ENCODE results near the gene TARBP2. TPM values are rescaled to one million over a fixed set of nuclear protein-coding genes. Genes with fewer than 3 reads are reported as not detected.

The TARBP2 gene
- total and polyA plus RNA-seq, 7 donors: 7.6 to 23.3 (median 10.8) TPM

DNA sequence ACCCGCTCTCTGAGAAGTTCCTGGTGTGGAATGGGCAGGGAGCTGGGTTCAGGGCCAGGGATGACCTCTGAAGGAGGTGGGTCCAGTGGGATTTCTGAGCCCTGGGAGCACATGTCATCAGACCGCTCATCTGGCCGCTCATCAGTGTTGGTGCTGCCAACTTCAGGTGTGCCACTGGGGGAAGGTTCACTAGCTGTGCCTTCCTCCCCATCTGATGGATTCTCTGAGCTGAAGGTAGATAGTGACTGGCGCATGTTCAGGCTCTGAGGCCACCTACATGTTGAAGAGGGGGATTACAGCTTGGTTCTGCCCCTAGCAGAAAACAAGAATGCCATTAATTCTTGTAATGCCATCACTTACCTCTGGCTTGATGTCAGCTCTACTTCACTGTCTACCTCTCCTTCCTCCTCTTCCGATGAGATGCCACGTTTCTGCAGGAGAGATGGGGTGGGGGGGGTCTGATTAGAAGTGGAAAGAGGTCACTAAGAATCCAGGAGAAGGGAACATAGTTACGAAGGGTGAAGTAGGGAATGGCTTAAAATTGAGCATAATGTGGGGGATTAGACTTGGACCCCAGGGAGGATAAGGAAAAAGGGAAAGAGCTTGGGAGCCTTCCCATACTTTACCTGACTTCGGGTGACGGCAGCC is 19.0 kb upstream of the TARBP2 start:
- H3K27ac ChIP-seq: no peak overlapping the region
- H3K27me3 ChIP-seq (ENCODE audit: insufficient read depth in 3 of 3, low read length in 2 of 3): no peaks in the 10 kb centered on the region
- no peak overlapping the region for H3K4me3 ChIP-seq
- H3K9me3 ChIP-seq: no peaks in the 10 kb centered on the region
- H3K36me3 ChIP-seq (ENCODE audit: insufficient read depth in 1 of 2, low read depth in 1 of 2): peaks cover under 1 to 91% of the 10 kb centered on the region in 2 donors
- 54 to 74% (median 58%) methylated on average over 8 to 9 of the region's 9 CpGs for WGBS, 3 donors
- TF ChIP-seq, protein P1, sequence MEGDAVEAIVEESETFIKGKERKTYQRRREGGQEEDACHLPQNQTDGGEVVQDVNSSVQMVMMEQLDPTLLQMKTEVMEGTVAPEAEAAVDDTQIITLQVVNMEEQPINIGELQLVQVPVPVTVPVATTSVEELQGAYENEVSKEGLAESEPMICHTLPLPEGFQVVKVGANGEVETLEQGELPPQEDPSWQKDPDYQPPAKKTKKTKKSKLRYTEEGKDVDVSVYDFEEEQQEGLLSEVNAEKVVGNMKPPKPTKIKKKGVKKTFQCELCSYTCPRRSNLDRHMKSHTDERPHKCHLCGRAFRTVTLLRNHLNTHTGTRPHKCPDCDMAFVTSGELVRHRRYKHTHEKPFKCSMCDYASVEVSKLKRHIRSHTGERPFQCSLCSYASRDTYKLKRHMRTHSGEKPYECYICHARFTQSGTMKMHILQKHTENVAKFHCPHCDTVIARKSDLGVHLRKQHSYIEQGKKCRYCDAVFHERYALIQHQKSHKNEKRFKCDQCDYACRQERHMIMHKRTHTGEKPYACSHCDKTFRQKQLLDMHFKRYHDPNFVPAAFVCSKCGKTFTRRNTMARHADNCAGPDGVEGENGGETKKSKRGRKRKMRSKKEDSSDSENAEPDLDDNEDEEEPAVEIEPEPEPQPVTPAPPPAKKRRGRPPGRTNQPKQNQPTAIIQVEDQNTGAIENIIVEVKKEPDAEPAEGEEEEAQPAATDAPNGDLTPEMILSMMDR (IDR thresholded peaks at IDR 0.05): peak; percentile 10
- DNase-seq: no peak
- intact Hi-C loops (cut with DNase I): no loop called here
- ATAC-seq: peak in 2 of 4 donors; percentile 9 to 15
- peaks cover 19% of the 10 kb centered on the region for H3K4me1 ChIP-seq

DNA sequence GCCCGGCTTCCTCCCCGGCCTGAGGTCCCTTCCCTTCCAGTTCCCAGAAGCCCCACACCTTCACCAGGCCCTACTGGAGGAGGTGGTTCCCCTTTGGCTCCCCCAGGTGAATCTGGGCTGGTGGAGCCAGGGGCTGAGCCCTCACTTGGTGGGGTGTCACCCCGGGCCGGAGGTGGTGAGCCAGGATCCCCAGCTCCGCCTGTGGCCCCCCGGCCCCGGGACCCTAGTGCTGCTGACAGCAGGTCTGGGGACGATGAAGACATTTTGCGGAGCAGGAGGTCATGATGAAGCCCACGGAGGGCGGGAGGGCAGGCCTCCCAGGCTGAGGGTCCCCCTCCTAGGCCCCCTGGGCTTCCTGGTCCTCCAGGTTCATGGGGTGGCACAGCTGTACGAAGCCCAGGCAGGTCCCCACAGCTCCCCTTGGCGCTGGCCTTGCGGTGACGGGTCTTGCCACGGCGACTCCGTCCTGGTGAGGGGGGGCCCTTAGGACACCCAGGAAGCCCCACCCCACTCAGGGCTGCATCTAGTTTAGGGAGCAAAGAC is 18.4 kb upstream of the TARBP2 start:
- no peaks in the 10 kb centered on the region for H3K27me3 ChIP-seq (ENCODE audit: insufficient read depth in 3 of 3, low read length in 2 of 3)
- ATAC-seq (peak; percentile 3 to 20 (median 7)), DNase-seq (peak in 1 of 2 donors; percentile 55)
- H3K36me3 ChIP-seq (ENCODE audit: insufficient read depth in 1 of 2, low read depth in 1 of 2): peaks cover 0 to 86% of the 10 kb centered on the region in 2 donors
- TF ChIP-seq, protein P1 (IDR thresholded peaks at IDR 0.05): no peak
- peak overlapping the region; percentile 2 for H3K27ac ChIP-seq
- intact Hi-C loops (cut with DNase I): no loop called here
- no peaks in the 10 kb centered on the region for H3K9me3 ChIP-seq
- H3K4me3 ChIP-seq: no peak overlapping the region
- 61 to 68% (median 62%) methylated on average over 17 to 18 of the region's 18 CpGs for WGBS, 3 donors
- peaks cover 19% of the 10 kb centered on the region for H3K4me1 ChIP-seq

DNA sequence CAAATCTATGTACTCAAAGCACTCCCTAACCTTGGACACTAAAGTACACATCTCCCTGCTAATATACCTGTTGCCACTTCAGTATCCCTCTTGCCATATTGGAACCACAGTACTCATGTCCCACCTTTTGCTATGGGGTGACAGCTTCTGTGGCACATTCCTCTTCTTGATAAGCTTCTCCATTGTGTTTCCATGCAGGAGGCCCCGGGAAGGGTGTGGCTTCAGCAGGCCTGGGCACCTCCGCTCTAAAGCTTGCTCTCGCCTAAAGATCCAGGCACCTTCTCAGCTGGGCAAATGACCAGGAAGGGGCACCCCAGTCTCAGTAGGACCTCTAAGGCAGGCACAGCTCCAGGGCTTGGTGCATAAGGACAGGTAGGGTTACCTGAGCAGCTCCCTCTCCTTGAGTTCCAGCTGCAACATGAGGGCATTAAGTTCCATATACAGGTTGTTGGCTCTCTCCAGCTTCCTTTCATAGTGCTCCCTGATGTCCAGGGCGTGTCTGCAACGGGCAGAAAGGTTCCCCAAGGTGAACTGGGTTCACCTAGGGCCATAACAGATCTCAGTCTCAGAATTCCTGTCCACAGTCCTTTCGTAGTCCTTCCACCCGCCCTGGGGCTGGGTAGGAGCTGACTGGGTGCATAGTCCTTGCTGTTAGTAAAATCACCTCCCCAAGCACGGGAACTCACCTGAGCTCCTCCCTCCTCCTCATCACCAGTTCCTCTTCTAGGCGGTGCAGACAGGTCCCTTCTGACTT is 17.7 kb upstream of the TARBP2 start:
- Histone ChIP-seq H3K4me3 (no peak overlapping the region), H3K36me3 (ENCODE audit: insufficient read depth in 1 of 2, low read depth in 1 of 2) (peaks cover 0 to 83% of the 10 kb centered on the region in 2 donors), H3K27me3 (ENCODE audit: insufficient read depth in 3 of 3, low read length in 2 of 3) (no peaks in the 10 kb centered on the region), H3K27ac (peak overlapping the region; percentile 2), H3K9me3 (no peaks in the 10 kb centered on the region), H3K4me1 (peaks cover 14% of the 10 kb centered on the region)
- intact Hi-C loops (cut with DNase I): no loop called here
- 54 to 74% (median 65%) methylated on average over 9 of the region's 9 CpGs for WGBS, 3 donors
- TF ChIP-seq, protein P1 (IDR thresholded peaks at IDR 0.05): no peak
- DNase-seq (peak in 1 of 2 donors; percentile 50), ATAC-seq (peak; percentile 2 to 14 (median 7))

DNA sequence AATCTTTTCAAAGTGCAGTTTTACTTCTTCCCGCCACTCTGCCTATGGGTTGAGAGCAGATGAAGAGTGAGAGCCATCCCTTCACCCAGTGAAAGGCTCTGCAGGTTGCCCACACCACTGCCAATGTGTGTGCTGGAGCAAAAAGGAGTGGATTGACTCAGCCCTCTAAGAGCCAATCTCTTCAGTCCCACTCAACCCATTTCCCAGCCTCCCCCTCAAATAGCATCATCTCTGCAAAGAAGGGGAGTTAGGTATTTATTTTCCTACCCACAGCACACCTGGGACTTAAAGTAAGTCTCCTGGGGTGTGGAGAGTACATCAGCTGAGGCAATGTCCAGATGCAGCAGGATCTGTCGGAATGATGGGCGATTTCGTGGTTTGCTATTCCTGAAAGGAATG is 17.1 kb upstream of the TARBP2 start:
- DNase-seq (no peak), ATAC-seq (peak in 3 of 4 donors; percentile 2 to 8 (median 4))
- no peak overlapping the region for H3K27ac ChIP-seq
- H3K4me3 ChIP-seq: no peak overlapping the region
- peaks cover 0 to 77% of the 10 kb centered on the region in 2 donors for H3K36me3 ChIP-seq (ENCODE audit: insufficient read depth in 1 of 2, low read depth in 1 of 2)
- TF ChIP-seq, protein P1 (IDR thresholded peaks at IDR 0.05): no peak
- H3K9me3 ChIP-seq: no peaks in the 10 kb centered on the region
- peaks cover 9% of the 10 kb centered on the region for H3K4me1 ChIP-seq
- intact Hi-C loops (cut with DNase I): no loop called here
- WGBS, 3 donors: 79 to 85% (median 81%) methylated on average over 4 of the region's 4 CpGs
- no peaks in the 10 kb centered on the region for H3K27me3 ChIP-seq (ENCODE audit: insufficient read depth in 3 of 3, low read length in 2 of 3)
